Rectal smooth muscle tissue (tissue), 1 donor: ENCODE results near the gene ESYT3.

Experiments
- H3K27ac ChIP-seq: one replicate; pipeline ENCODE4 v1.7.0; 2013; ENCODE audit warnings: low read depth, low read length, inconsistent platforms
- H3K27me3 ChIP-seq: one replicate; pipeline ENCODE4 v1.7.0; 2013; ENCODE audit warnings: low read length; ENCODE audit not compliant: control insufficient read depth, insufficient read depth
- H3K36me3 ChIP-seq: one replicate; pipeline ENCODE4 v1.7.0; 2013; ENCODE audit warnings: low read length; ENCODE audit not compliant: control insufficient read depth, insufficient read depth
- H3K4me1 ChIP-seq: one replicate; pipeline ENCODE4 v1.7.0; 2013; ENCODE audit warnings: low read length; ENCODE audit not compliant: control insufficient read depth, insufficient read depth
- H3K4me3 ChIP-seq: one replicate; pipeline ENCODE4 v1.7.0; 2013; ENCODE audit warnings: low read length
- H3K9ac ChIP-seq: one replicate; pipeline ENCODE4 v1.7.0; 2013; ENCODE audit warnings: low read length

The ESYT3 gene

GRCh38 chr3:138434276-138434874, at the start of gene ESYT3:
Gene ESYT3 (plus strand): TSS chr3:138434616. CDS start chr3:138434799, 183 bp downstream.
- H3K27ac ChIP-seq: peak within 1 kb of the TSS; percentile 38
- no peak within 1 kb of the TSS for H3K9ac ChIP-seq
- H3K4me3 ChIP-seq: peak within 1 kb of the TSS; percentile 69
- no peaks in the 10 kb centered on the region for H3K36me3 ChIP-seq
- peaks cover 6% of the 10 kb centered on the region for H3K27me3 ChIP-seq
- peaks cover 4% of the 10 kb centered on the region for H3K4me1 ChIP-seq

- peaks cover 17% of the 10 kb centered on the region for H3K4me1 ChIP-seq
- no peak overlapping the region for H3K9ac ChIP-seq
- no peak overlapping the region for H3K27ac ChIP-seq
- no peaks in the 10 kb centered on the region for H3K27me3 ChIP-seq
- no peak overlapping the region for H3K4me3 ChIP-seq
- peaks cover 2% of the 10 kb centered on the region for H3K36me3 ChIP-seq
These were observed 49.4 kb upstream of the ESYT3 start for GRCh38 chr3:138384976-138385375.

GRCh38 chr3:138389144-138389601, 45.2 kb upstream of the ESYT3 start:
- no peak overlapping the region for H3K9ac ChIP-seq
- H3K4me3 ChIP-seq: no peak overlapping the region
- H3K4me1 ChIP-seq: peaks cover 8% of the 10 kb centered on the region
- no peaks in the 10 kb centered on the region for H3K27me3 ChIP-seq
- H3K36me3 ChIP-seq: peaks cover 2% of the 10 kb centered on the region
- no peak overlapping the region for H3K27ac ChIP-seq

GRCh38 chr3:138389841-138390581, 44.4 kb upstream of the ESYT3 start:
- Histone ChIP-seq H3K36me3 (peaks cover 2% of the 10 kb centered on the region), H3K4me3 (no peak overlapping the region), H3K27ac (no peak overlapping the region), H3K4me1 (peaks cover 8% of the 10 kb centered on the region), H3K27me3 (no peaks in the 10 kb centered on the region), H3K9ac (peak overlapping the region; percentile 16)

- Histone ChIP-seq H3K4me1 (peaks cover 8% of the 10 kb centered on the region), H3K27me3 (no peaks in the 10 kb centered on the region), H3K36me3 (peaks cover 2% of the 10 kb centered on the region), H3K27ac (no peak overlapping the region), H3K4me3 (no peak overlapping the region), H3K9ac (no peak overlapping the region)
These were observed 43.9 kb upstream of the ESYT3 start for GRCh38 chr3:138390582-138390932.

GRCh38 chr3:138394156-138394555, 40.3 kb upstream of the ESYT3 start:
- no peaks in the 10 kb centered on the region for H3K27me3 ChIP-seq
- no peak overlapping the region for H3K27ac ChIP-seq

GRCh38 chr3:138394686-138395085, 39.7 kb upstream of the ESYT3 start:
- Histone ChIP-seq H3K27me3 (no peaks in the 10 kb centered on the region), H3K4me3 (no peak overlapping the region), H3K27ac (no peak overlapping the region), H3K9ac (no peak overlapping the region), H3K36me3 (peaks cover 3% of the 10 kb centered on the region), H3K4me1 (peaks cover 8% of the 10 kb centered on the region)

More at GRCh38 chr3:138394156-138394555, 40.3 kb upstream of the ESYT3 start:
- Histone ChIP-seq H3K4me1 (peaks cover 8% of the 10 kb centered on the region), H3K36me3 (peaks cover 3% of the 10 kb centered on the region), H3K4me3 (no peak overlapping the region), H3K9ac (no peak overlapping the region)

GRCh38 chr3:138395865-138396751, 38.3 kb upstream of the ESYT3 start:
- no peaks in the 10 kb centered on the region for H3K27me3 ChIP-seq
- no peaks in the 10 kb centered on the region for H3K4me1 ChIP-seq
- H3K36me3 ChIP-seq: peaks cover 3% of the 10 kb centered on the region
- H3K9ac ChIP-seq: no peak overlapping the region
- no peak overlapping the region for H3K4me3 ChIP-seq
- H3K27ac ChIP-seq: no peak overlapping the region

- Histone ChIP-seq H3K4me3 (no peak overlapping the region), H3K4me1 (no peaks in the 10 kb centered on the region), H3K9ac (no peak overlapping the region), H3K27me3 (no peaks in the 10 kb centered on the region), H3K27ac (no peak overlapping the region), H3K36me3 (peaks cover 3% of the 10 kb centered on the region)
These were observed 37.5 kb upstream of the ESYT3 start for GRCh38 chr3:138396752-138397410.

GRCh38 chr3:138397983-138398382, 36.4 kb upstream of the ESYT3 start:
- no peak overlapping the region for H3K9ac ChIP-seq
- H3K4me3 ChIP-seq: no peak overlapping the region
- peaks cover 5% of the 10 kb centered on the region for H3K36me3 ChIP-seq
- H3K4me1 ChIP-seq: no peaks in the 10 kb centered on the region
- no peak overlapping the region for H3K27ac ChIP-seq
- no peaks in the 10 kb centered on the region for H3K27me3 ChIP-seq

GRCh38 chr3:138398791-138399575, 35.4 kb upstream of the ESYT3 start:
- H3K36me3 ChIP-seq: peaks cover 6% of the 10 kb centered on the region
- H3K4me1 ChIP-seq: no peaks in the 10 kb centered on the region
- no peak overlapping the region for H3K4me3 ChIP-seq
- no peak overlapping the region for H3K9ac ChIP-seq
- no peaks in the 10 kb centered on the region for H3K27me3 ChIP-seq
- H3K27ac ChIP-seq: no peak overlapping the region
